IPS-NIHi11 (cell line): Measurements from ENCODE around the gene DEPDC7.

ENCODE experiments used
- DNase-seq: peaks from one replicate; pipeline ENCODE4 v3.0.0; 2012; ENCODE audit warnings: mixed read lengths, low spot score

Gene DEPDC7

DNA sequence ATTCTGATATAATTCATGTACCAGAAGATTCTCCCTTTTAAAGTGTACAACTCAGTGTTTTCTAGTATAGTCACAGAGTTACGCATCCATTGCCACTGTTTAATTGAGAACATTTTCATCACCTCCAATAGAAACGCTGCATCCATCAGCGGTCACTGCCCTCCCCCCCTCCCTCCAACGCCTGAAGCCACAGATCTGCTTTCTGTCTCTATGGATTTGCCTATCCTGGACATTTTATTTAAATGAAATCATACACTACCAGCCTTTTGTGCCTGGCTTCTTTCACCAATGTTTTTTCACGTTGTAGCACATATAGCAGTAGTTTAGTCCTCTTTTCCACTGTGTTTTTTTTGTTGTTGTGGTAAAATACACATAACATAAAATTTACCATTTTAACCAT is 46.5 kb downstream of the DEPDC7 start:
- no peak for DNase-seq

DNA sequence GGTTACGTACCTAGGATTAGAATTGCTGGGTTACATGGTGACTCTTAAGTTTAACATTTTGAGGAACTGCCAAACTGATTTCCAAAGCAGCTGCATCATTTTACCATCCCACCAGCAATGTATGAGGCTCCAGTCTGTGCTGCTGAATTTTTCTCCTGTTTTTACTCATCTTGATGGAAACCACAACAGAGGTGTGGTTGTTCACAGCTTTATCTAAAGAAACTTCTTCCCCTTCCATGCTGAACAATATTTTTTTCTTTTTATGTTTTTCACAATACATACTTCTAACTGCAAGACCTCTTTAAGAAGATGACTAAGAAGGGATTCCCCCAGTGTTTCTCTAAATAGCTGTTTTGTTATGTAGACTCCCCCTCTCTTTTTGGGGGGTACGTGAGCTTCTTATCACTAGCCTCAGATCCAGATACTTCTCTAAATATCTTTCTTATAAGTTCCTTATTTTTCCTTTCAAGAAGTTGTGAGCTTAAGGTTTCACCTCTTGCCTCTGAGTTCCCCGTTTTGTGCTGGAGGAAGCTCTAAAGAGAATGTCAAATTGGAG is 47.7 kb downstream of the DEPDC7 start:
- DNase-seq = no peak

GRCh38 chr11:33064033-33064825 is 48.6 kb downstream of the DEPDC7 start:
- no peak for DNase-seq

GRCh38 chr11:33064866-33065265 is 49.2 kb downstream of the DEPDC7 start:
- DNase-seq = no peak

DNA sequence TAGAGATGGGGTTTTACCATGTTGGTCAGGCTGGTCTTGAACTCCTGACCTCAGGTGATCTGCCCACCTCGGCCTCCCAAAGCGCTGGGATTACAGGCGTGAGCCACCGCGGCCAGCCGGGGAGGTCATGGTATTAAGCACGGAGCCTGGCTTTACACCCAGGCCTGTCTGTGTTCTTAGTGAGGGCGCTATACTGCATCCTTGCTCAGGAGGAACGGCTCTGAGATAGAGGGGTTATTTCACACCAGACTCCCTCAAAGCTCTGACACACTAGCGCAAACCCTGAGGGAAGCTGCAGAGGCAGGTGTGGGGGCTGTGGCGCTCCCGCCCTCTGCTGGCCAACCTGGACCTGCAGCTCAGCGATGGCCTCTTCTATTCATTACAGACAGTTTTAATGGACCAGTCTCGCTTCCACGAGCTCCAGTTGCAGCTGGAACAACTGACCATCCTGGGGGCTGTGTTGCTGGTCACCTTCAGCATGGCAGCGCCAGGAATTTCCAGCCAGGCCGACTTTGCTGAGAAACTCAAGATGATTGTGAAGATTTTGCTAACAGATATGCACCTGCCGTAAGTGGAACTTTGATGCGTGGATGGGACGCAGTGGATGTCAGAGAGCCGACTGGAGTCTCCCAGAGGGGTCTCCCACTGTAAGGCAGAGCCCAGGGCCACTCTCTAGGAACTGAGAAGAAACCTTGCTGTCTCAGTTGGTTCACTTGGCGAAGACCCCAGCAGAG is 49.9 kb downstream of the DEPDC7 start:
- peak; percentile 83 for DNase-seq

- no peak for DNase-seq
These were observed 51.6 kb downstream of the DEPDC7 start for GRCh38 chr11:33067294-33067693.

DNA sequence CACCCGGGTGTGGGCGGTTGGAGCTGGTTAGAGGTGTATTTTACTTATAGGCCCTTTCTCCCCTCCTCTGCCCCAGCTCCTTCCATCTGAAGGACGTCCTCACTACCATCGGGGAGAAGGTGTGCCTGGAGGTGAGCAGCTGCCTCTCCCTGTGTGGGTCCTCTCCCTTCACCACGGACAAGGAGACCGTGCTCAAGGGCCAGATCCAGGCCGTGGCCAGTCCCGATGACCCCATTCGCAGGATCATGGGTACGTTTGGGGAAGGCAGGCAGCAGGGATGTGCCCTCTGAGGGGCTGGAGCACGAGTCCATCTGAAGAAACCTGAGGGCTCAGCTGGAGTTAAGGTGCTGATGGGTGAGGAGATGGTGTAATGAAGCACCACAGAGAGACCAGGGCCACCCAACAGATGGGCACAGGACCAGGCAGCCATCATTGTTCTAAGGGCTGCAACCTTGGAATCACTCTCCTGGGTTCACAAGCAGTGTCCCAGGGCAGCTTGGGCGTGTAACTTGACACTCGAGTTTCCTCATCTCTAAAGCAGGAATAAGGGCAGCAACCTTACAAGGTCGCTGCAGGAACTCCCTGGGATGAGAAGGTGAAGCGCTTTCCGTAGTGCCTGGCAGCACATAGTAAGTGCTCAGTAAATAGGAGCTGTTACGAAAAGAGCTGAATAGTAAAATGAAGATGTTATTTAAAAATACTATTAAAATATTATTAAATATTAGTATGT is 53.1 kb downstream of the DEPDC7 start:
- DNase-seq = peak; percentile 12

GRCh38 chr11:33072465-33072864 is 56.8 kb downstream of the DEPDC7 start:
- DNase-seq = no peak
